Activated CD4-positive, alpha-beta memory T cell treated with anti-CD3 and anti-CD28 coated beads for 36 hours (primary cell): ENCODE measurements around the gene NUF2. TPM values are rescaled to one million over a fixed set of nuclear protein-coding genes. Genes with fewer than 3 reads are reported as not detected.
A peak's percentile ranks its signal among the peaks of the same experiment; 100 is the strongest.
"Not testable (repeated sequence)": the region's sequence is repeated elsewhere in the genome, so short reads cannot be mapped to it uniquely, and the experiment has no call there.

Experiments used
- CTCF ChIA-PET: fragments of 350-600 bp; sonication (Branson Sonifier 250); formaldehyde crosslinking; loops from one replicate; lab custom pipeline; 2021; ENCODE audit warnings: antibody characterized with exemption, inconsistent platforms; lab: Charles Lee
- POLR2A ChIA-PET: fragments of 350-600 bp; sonication (Branson Sonifier 250); formaldehyde crosslinking; loops from one replicate; lab custom pipeline; 2021; ENCODE audit warnings: antibody characterized with exemption; lab: Charles Lee
- DNase-seq: peaks from one replicate; pipeline ENCODE4 v3.0.0-alpha.2; 2020
- H3K27ac Mint-ChIP-seq: one replicate; pipeline ENCODE4 v1.8.0; 2021; ENCODE audit warnings: mixed read lengths
- H3K27me3 Mint-ChIP-seq: one replicate; pipeline ENCODE4 v1.8.0; 2021; ENCODE audit warnings: mixed read lengths
- H3K36me3 Mint-ChIP-seq: one replicate; pipeline ENCODE4 v1.8.0; 2021; ENCODE audit warnings: mixed read lengths
- H3K4me1 Mint-ChIP-seq: one replicate; pipeline ENCODE4 v1.8.0; 2021; ENCODE audit warnings: low read depth, mixed read lengths
- H3K4me3 Mint-ChIP-seq: one replicate; pipeline ENCODE4 v1.8.0; 2021; ENCODE audit warnings: mild to moderate bottlenecking, mixed read lengths
- H3K9me3 Mint-ChIP-seq: one replicate; pipeline ENCODE4 v1.8.0; 2021; ENCODE audit warnings: mixed read lengths
- intact Hi-C: fragments of 100-400 bp; cut with micrococcal nuclease; formaldehyde crosslinking; loops from one replicate; pipeline ENCODE4 v1.15.1; 2023
- total RNA-seq, 2 experiments: library from RNA; stranded (reverse); gene quantifications; one replicate each; pipeline ENCODE4 v1.2.3, GENCODE V29; 2021

NUF2 gene
- total RNA-seq, 2 experiments from 2014 or later, result 66.3 to 67.4 TPM

GRCh38 chr1:163346326-163346870, 24.6 kb downstream of the NUF2 start:
- H3K36me3 Mint-ChIP-seq, result peaks cover 49% of the 10 kb centered on the region
- H3K27ac Mint-ChIP-seq, result no peak overlapping the region
- no peaks in the 10 kb centered on the region for H3K9me3 Mint-ChIP-seq
- ChIA-PET CTCF (no interaction called here), POLR2A (no interaction called here)
- intact Hi-C loops, result no loop called here
- H3K4me3 Mint-ChIP-seq, result no peak overlapping the region
- H3K27me3 Mint-ChIP-seq, result no peaks in the 10 kb centered on the region
- DNase-seq, result no peak
- no peaks in the 10 kb centered on the region for H3K4me1 Mint-ChIP-seq

- Mint-ChIP-seq H3K27me3 (no peaks in the 10 kb centered on the region), H3K4me1 (no peaks in the 10 kb centered on the region), H3K36me3 (peaks cover 53% of the 10 kb centered on the region), H3K4me3 (no peak overlapping the region), H3K27ac (no peak overlapping the region), H3K9me3 (no peaks in the 10 kb centered on the region)
- POLR2A ChIA-PET, result no interaction called here
- no peak for DNase-seq
- CTCF ChIA-PET, result interaction anchor here (1.5 kb wide), 1 partner anchor 12 kb away, joined by 6 read pairs; no protein-coding TSS in a partner anchor
- intact Hi-C loops, result no loop called here
These were observed 25.4 kb downstream of the NUF2 start for GRCh38 chr1:163347106-163347505.

- POLR2A ChIA-PET, result no interaction called here
- Mint-ChIP-seq H3K4me1 (no peaks in the 10 kb centered on the region), H3K4me3 (no peak overlapping the region), H3K27ac (no peak overlapping the region), H3K36me3 (peaks cover 42% of the 10 kb centered on the region), H3K9me3 (no peaks in the 10 kb centered on the region), H3K27me3 (no peaks in the 10 kb centered on the region)
- no peak for DNase-seq
- intact Hi-C loops, result no loop called here
- CTCF ChIA-PET, result no interaction called here
These were observed 30.2 kb downstream of the NUF2 start for GRCh38 chr1:163351912-163352311.

GRCh38 chr1:163357378-163357777, 35.6 kb downstream of the NUF2 start:
- Mint-ChIP-seq H3K27ac (no peak overlapping the region), H3K4me1 (peaks cover 6% of the 10 kb centered on the region), H3K36me3 (peaks cover 8% of the 10 kb centered on the region), H3K27me3 (peaks cover 5% of the 10 kb centered on the region), H3K4me3 (no peak overlapping the region), H3K9me3 (no peaks in the 10 kb centered on the region)
- ChIA-PET CTCF (no interaction called here), POLR2A (no interaction called here)
- DNase-seq, result no peak
- intact Hi-C loops, result no loop called here

GRCh38 chr1:163358172-163358571, 36.4 kb downstream of the NUF2 start:
- DNase-seq, H3K27ac Mint-ChIP-seq, H3K4me3 Mint-ChIP-seq, H3K36me3 Mint-ChIP-seq, H3K4me1 Mint-ChIP-seq, H3K9me3 Mint-ChIP-seq, POLR2A ChIA-PET, intact Hi-C loops, H3K27me3 Mint-ChIP-seq: not testable (repeated sequence)
- CTCF ChIA-PET, result interaction anchor here (0.6 to 1.0 kb wide), 2 partner anchors 14 to 20 kb away, joined by 3 to 4 read pairs; no protein-coding TSS in a partner anchor

- no peak overlapping the region for H3K4me3 Mint-ChIP-seq
- ChIA-PET CTCF (no interaction called here), POLR2A (no interaction called here)
- peaks cover 5% of the 10 kb centered on the region for H3K27me3 Mint-ChIP-seq
- peak; percentile 16 for DNase-seq
- H3K4me1 Mint-ChIP-seq, result peaks cover 6% of the 10 kb centered on the region
- no peak overlapping the region for H3K27ac Mint-ChIP-seq
- intact Hi-C loops, result loop anchor here (5.0 kb wide), 1 partner anchor 1426 kb away; no protein-coding TSS in a partner anchor
- peaks cover 3% of the 10 kb centered on the region for H3K36me3 Mint-ChIP-seq
- H3K9me3 Mint-ChIP-seq, result no peaks in the 10 kb centered on the region
These were observed 39.6 kb downstream of the NUF2 start for GRCh38 chr1:163361123-163361934.

- ChIA-PET POLR2A (no interaction called here), CTCF (no interaction called here)
- intact Hi-C loops, result no loop called here
These were observed 43.4 kb downstream of the NUF2 start for GRCh38 chr1:163365186-163365585.

GRCh38 chr1:163366555-163366954, 44.8 kb downstream of the NUF2 start:
- Mint-ChIP-seq H3K9me3 (no peaks in the 10 kb centered on the region), H3K4me3 (no peak overlapping the region), H3K4me1 (peaks cover 2% of the 10 kb centered on the region), H3K27me3 (peaks cover 5% of the 10 kb centered on the region), H3K27ac (no peak overlapping the region), H3K36me3 (no peaks in the 10 kb centered on the region)
- ChIA-PET CTCF (interaction anchor here (0.8 kb wide), 1 partner anchor 9 kb away, joined by 3 read pairs; no protein-coding TSS in a partner anchor), POLR2A (no interaction called here)
- no peak for DNase-seq
- intact Hi-C loops, result no loop called here

More at GRCh38 chr1:163365186-163365585, 43.4 kb downstream of the NUF2 start:
- no peaks in the 10 kb centered on the region for H3K9me3 Mint-ChIP-seq
- DNase-seq, result no peak
- H3K27ac Mint-ChIP-seq, result no peak overlapping the region
- H3K4me1 Mint-ChIP-seq, result peaks cover 6% of the 10 kb centered on the region
- peaks cover 5% of the 10 kb centered on the region for H3K27me3 Mint-ChIP-seq
- no peaks in the 10 kb centered on the region for H3K36me3 Mint-ChIP-seq
- no peak overlapping the region for H3K4me3 Mint-ChIP-seq

- Mint-ChIP-seq H3K9me3 (no peaks in the 10 kb centered on the region), H3K36me3 (no peaks in the 10 kb centered on the region), H3K27ac (no peak overlapping the region), H3K4me1 (no peaks in the 10 kb centered on the region), H3K4me3 (no peak overlapping the region), H3K27me3 (no peaks in the 10 kb centered on the region)
- DNase-seq, result no peak
- intact Hi-C loops, result no loop called here
- POLR2A ChIA-PET, result no interaction called here
- CTCF ChIA-PET, result no interaction called here
These were observed 46.0 kb downstream of the NUF2 start for GRCh38 chr1:163367721-163368120.

GRCh38 chr1:163372576-163372975, 50.8 kb downstream of the NUF2 start:
- intact Hi-C loops, result no loop called here
- no peaks in the 10 kb centered on the region for H3K4me1 Mint-ChIP-seq
- H3K4me3 Mint-ChIP-seq, result no peak overlapping the region
- CTCF ChIA-PET, result interaction anchor here (0.7 kb wide), 1 partner anchor 14 kb away, joined by 3 read pairs; no protein-coding TSS in a partner anchor
- no peaks in the 10 kb centered on the region for H3K36me3 Mint-ChIP-seq
- H3K9me3 Mint-ChIP-seq, result no peaks in the 10 kb centered on the region
- no peak overlapping the region for H3K27ac Mint-ChIP-seq
- peaks cover 1% of the 10 kb centered on the region for H3K27me3 Mint-ChIP-seq
- POLR2A ChIA-PET, result no interaction called here
- no peak for DNase-seq

- Mint-ChIP-seq H3K9me3 (no peaks in the 10 kb centered on the region), H3K4me1 (no peaks in the 10 kb centered on the region), H3K27ac (no peak overlapping the region), H3K36me3 (no peaks in the 10 kb centered on the region), H3K4me3 (no peak overlapping the region), H3K27me3 (peaks cover 10% of the 10 kb centered on the region)
- ChIA-PET POLR2A (no interaction called here), CTCF (no interaction called here)
- no peak for DNase-seq
- intact Hi-C loops, result no loop called here
These were observed 56.8 kb downstream of the NUF2 start for GRCh38 chr1:163378554-163378953.

- H3K27me3 Mint-ChIP-seq, result peaks cover 10% of the 10 kb centered on the region
- DNase-seq, result no peak
- intact Hi-C loops, result no loop called here
- no peaks in the 10 kb centered on the region for H3K9me3 Mint-ChIP-seq
- CTCF ChIA-PET, result no interaction called here
- no peaks in the 10 kb centered on the region for H3K36me3 Mint-ChIP-seq
- H3K4me1 Mint-ChIP-seq, result no peaks in the 10 kb centered on the region
- no peak overlapping the region for H3K27ac Mint-ChIP-seq
- no peak overlapping the region for H3K4me3 Mint-ChIP-seq
- POLR2A ChIA-PET, result no interaction called here
These were observed 58.0 kb downstream of the NUF2 start for GRCh38 chr1:163379801-163380200.
